GM18499 (cell line): ENCODE data around the gene FAF2.
A peak's percentile ranks its signal among the peaks of the same experiment; 100 is the strongest.
"Not testable (repeated sequence)": the region's sequence is repeated elsewhere in the genome, so short reads cannot be mapped to it uniquely, and the experiment has no call there.

Experiments used
- ATAC-seq: cut with Tn5 transposase; IDR thresholded peaks from one replicate; pipeline ENCODE4 v1.9.1; 2021; ENCODE audit warnings: moderate number of reproducible peaks; ENCODE audit not compliant: insufficient read depth, unreplicated experiment

Gene FAF2

GRCh38 chr5:176447978-176448608, at the start of gene FAF2:
Gene FAF2, plus strand, starts transcription at chr5:176448385. Its CDS starts 23 bp downstream, at chr5:176448408.
- peak; percentile 95 for ATAC-seq

GRCh38 chr5:176400382-176401156, 47.6 kb upstream of the FAF2 start:
- ATAC-seq: no peak

GRCh38 chr5:176401281-176402205, 46.6 kb upstream of the FAF2 start:
- ATAC-seq: no peak

GRCh38 chr5:176405656-176406435, 42.3 kb upstream of the FAF2 start:
- ATAC-seq: no peak

GRCh38 chr5:176406436-176407052, 41.6 kb upstream of the FAF2 start:
- ATAC-seq: no peak

- no peak for ATAC-seq
Measured at GRCh38 chr5:176407456-176408251, 40.5 kb upstream of the FAF2 start.

- ATAC-seq: not testable (repeated sequence)
Measured at GRCh38 chr5:176408252-176408573, 40.0 kb upstream of the FAF2 start.

GRCh38 chr5:176408590-176408989, 39.6 kb upstream of the FAF2 start:
- ATAC-seq: no peak

GRCh38 chr5:176409765-176410164, 38.4 kb upstream of the FAF2 start:
- ATAC-seq: no peak

- ATAC-seq: no peak
Measured at GRCh38 chr5:176410486-176411180, 37.6 kb upstream of the FAF2 start.

- no peak for ATAC-seq
Measured at GRCh38 chr5:176412517-176413254, 35.5 kb upstream of the FAF2 start.

GRCh38 chr5:176413255-176413565, 35.0 kb upstream of the FAF2 start:
- no peak for ATAC-seq

GRCh38 chr5:176413709-176414191, 34.4 kb upstream of the FAF2 start:
- ATAC-seq: no peak

GRCh38 chr5:176414704-176415103, 33.5 kb upstream of the FAF2 start:
- no peak for ATAC-seq

- ATAC-seq: no peak
Measured at GRCh38 chr5:176415240-176415951, 32.8 kb upstream of the FAF2 start.

GRCh38 chr5:176415952-176416924, 31.9 kb upstream of the FAF2 start, which contains the start of gene CLTB:
Gene CLTB, minus strand, starts transcription at chr5:176416539. Its CDS starts 176 bp downstream, at chr5:176416363.
- ATAC-seq: peak; percentile 60
